NT2/D1 (cell line): ENCODE data around the gene PCDHGA6.
A peak's percentile ranks its signal among the peaks of the same experiment; 100 is the strongest.
"Not testable (repeated sequence)": the region's sequence is repeated elsewhere in the genome, so short reads cannot be mapped to it uniquely, and the experiment has no call there.

ENCODE experiments used
- DNase-seq: peaks from one replicate; pipeline ENCODE4 v3.0.0-alpha.2; 2011; ENCODE audit warnings: low read depth, low spot score
- H3K27me3 ChIP-seq: 2 replicates; pipeline ENCODE4 v1.6.0; 2011; ENCODE audit warnings: mild to moderate bottlenecking; ENCODE audit not compliant: insufficient read length, insufficient read depth
- H3K36me3 ChIP-seq: 2 replicates; pipeline ENCODE4 v1.6.1; 2011; ENCODE audit warnings: mild to moderate bottlenecking, low read length, mixed read lengths; ENCODE audit not compliant: insufficient read depth, insufficient read length
- H3K4me1 ChIP-seq: 2 replicates; pipeline ENCODE4 v1.5.1; 2011; ENCODE audit not compliant: insufficient read depth, insufficient read length
- H3K4me3 ChIP-seq: 2 replicates; pipeline ENCODE4 v1.5.1; 2011; ENCODE audit warnings: low read depth; ENCODE audit not compliant: insufficient read length
- H3K9ac ChIP-seq: 2 replicates; pipeline ENCODE4 v1.6.0; 2011; ENCODE audit warnings: low read depth; ENCODE audit not compliant: insufficient read length
- H3K9me3 ChIP-seq: 2 replicates; pipeline ENCODE4 v1.5.1; 2011; ENCODE audit warnings: mild to moderate bottlenecking, low read length; ENCODE audit not compliant: insufficient read depth
- SUZ12 ChIP-seq: IDR thresholded peaks from 2 replicates; pipeline ENCODE4 v1.6.1; 2011; ENCODE audit not compliant: insufficient read length, insufficient read depth; ENCODE audit errors: extremely low read depth
- YY1 ChIP-seq: IDR thresholded peaks from 2 replicates; pipeline ENCODE4 v1.6.1; 2011; ENCODE audit not compliant: insufficient read length, insufficient read depth
- ZNF274 ChIP-seq: IDR thresholded peaks from 2 replicates; pipeline ENCODE4 v1.6.1; 2011; ENCODE audit warnings: mild to moderate bottlenecking, low read depth, low read length

PCDHGA6 gene

GRCh38 chr5:141413540-141414069 lies 39.9 kb downstream of the PCDHGA6 start:
- Histone ChIP-seq H3K36me3 (no peaks in the 10 kb centered on the region), H3K9ac (peak overlapping the region; percentile 67), H3K27me3 (peaks cover 18% of the 10 kb centered on the region), H3K4me3 (peak overlapping the region; percentile 42), H3K9me3 (peaks cover 15% of the 10 kb centered on the region; the same call in 1 of the 2 replicates), H3K4me1 (no peaks in the 10 kb centered on the region)
- TF ChIP-seq YY1 (no peak), ZNF274 (no peak), SUZ12 (no peak)
- no peak for DNase-seq

- not testable (repeated sequence) for DNase-seq, H3K9ac ChIP-seq, H3K36me3 ChIP-seq, H3K4me1 ChIP-seq, H3K4me3 ChIP-seq
- Histone ChIP-seq H3K27me3 (peaks cover 14% of the 10 kb centered on the region), H3K9me3 (peaks cover 18% of the 10 kb centered on the region; the same call in 1 of the 2 replicates)
Observed at GRCh38 chr5:141414548-141415274, 41.0 kb downstream of the PCDHGA6 start.

GRCh38 chr5:141415275-141415618 lies 41.6 kb downstream of the PCDHGA6 start:
- H3K9me3 ChIP-seq, result peaks cover 22% of the 10 kb centered on the region; the same call in 1 of the 2 replicates
- not testable (repeated sequence) for H3K4me1 ChIP-seq, H3K36me3 ChIP-seq, H3K4me3 ChIP-seq, DNase-seq, H3K9ac ChIP-seq
- H3K27me3 ChIP-seq, result peaks cover 13% of the 10 kb centered on the region

- peaks cover 38% of the 10 kb centered on the region for H3K9me3 ChIP-seq
- not testable (repeated sequence) for H3K4me1 ChIP-seq, H3K36me3 ChIP-seq
- H3K9ac ChIP-seq, result peak within 1 kb of the TSS; percentile 61
- H3K27me3 ChIP-seq, result peaks cover 25% of the 10 kb centered on the region
- H3K4me3 ChIP-seq, result peak within 1 kb of the TSS; percentile 43
- peak; percentile 69 for DNase-seq
Observed at GRCh38 chr5:141417494-141418172, 43.9 kb downstream of the PCDHGA6 start, which contains the start of gene PCDHGB7. TSS of gene PCDHGB7 (plus strand) at chr5:141417677. CDS start at chr5:141417860, 183 bp downstream.

- TF ChIP-seq SUZ12 (no peak), YY1 (no peak), ZNF274 (no peak)
- Histone ChIP-seq H3K36me3 (peaks cover 5% of the 10 kb centered on the region), H3K4me3 (no peak overlapping the region), H3K4me1 (no peaks in the 10 kb centered on the region), H3K9me3 (peaks cover 52% of the 10 kb centered on the region), H3K27me3 (peaks cover 25% of the 10 kb centered on the region), H3K9ac (no peak overlapping the region)
- DNase-seq, result no peak
Observed at GRCh38 chr5:141419074-141419880, 45.6 kb downstream of the PCDHGA6 start.

GRCh38 chr5:141420855-141421488 lies 47.3 kb downstream of the PCDHGA6 start, which contains the start of gene PCDHGA11:
TSS of gene PCDHGA11 (plus strand) at chr5:141421051. CDS start at chr5:141421228, 177 bp downstream.
- DNase-seq, result no peak
- Histone ChIP-seq H3K36me3 (peaks cover 5% of the 10 kb centered on the region), H3K9ac (peak within 1 kb of the TSS; percentile 83), H3K4me1 (no peaks in the 10 kb centered on the region), H3K4me3 (peak within 1 kb of the TSS; percentile 47), H3K27me3 (peaks cover 25% of the 10 kb centered on the region), H3K9me3 (peaks cover 52% of the 10 kb centered on the region)
- peak; percentile 37 for TF ChIP-seq YY1
- TF ChIP-seq ZNF274, result no peak

- H3K4me3 ChIP-seq, result peak overlapping the region; percentile 47
- TF ChIP-seq YY1, result no peak
- no peak for TF ChIP-seq ZNF274
- no peak for TF ChIP-seq SUZ12
- no peaks in the 10 kb centered on the region for H3K4me1 ChIP-seq
- peaks cover 52% of the 10 kb centered on the region for H3K9me3 ChIP-seq
- peaks cover 25% of the 10 kb centered on the region for H3K27me3 ChIP-seq
- H3K9ac ChIP-seq, result peak overlapping the region; percentile 83
- H3K36me3 ChIP-seq, result peaks cover 5% of the 10 kb centered on the region
- no peak for DNase-seq
Observed at GRCh38 chr5:141421489-141421855, 47.8 kb downstream of the PCDHGA6 start.
